WERI-Rb-1 (cell line): ENCODE results near the gene WWOX.
"Not testable (repeated sequence)": the region's sequence is repeated elsewhere in the genome, so short reads cannot be mapped to it uniquely, and the experiment has no call there.

Experiments used
- DNase-seq: peaks from one replicate; pipeline ENCODE4 v3.0.0-alpha.2; 2020
- H3K27ac ChIP-seq: fragments of 250-450 bp; sonication (Bioruptor Pico); 2 replicates; pipeline ENCODE4 v1.5.1; 2020; ENCODE audit warnings: mild to moderate bottlenecking, moderate library complexity
- H3K27me3 ChIP-seq: fragments of 250-450 bp; sonication (Bioruptor Pico); 2 replicates; pipeline ENCODE4 v1.5.1; 2021; ENCODE audit warnings: mild to moderate bottlenecking, low read depth, moderate library complexity; ENCODE audit not compliant: insufficient read depth, severe bottlenecking
- H3K36me3 ChIP-seq: fragments of 250-450 bp; sonication (Bioruptor Pico); 2 replicates; pipeline ENCODE4 v1.5.1; 2020; ENCODE audit warnings: mild to moderate bottlenecking, moderate library complexity
- H3K4me3 ChIP-seq: 2 replicates; pipeline ENCODE4 v1.5.1; 2011; ENCODE audit warnings: low read depth, mild to moderate bottlenecking, control low read depth, low read length
- H3K9me3 ChIP-seq: fragments of 250-450 bp; sonication (Bioruptor Pico); 2 replicates; pipeline ENCODE4 v1.5.1; 2021; ENCODE audit warnings: mild to moderate bottlenecking, moderate library complexity; ENCODE audit not compliant: severe bottlenecking
- CTCF ChIP-seq: IDR thresholded peaks from 2 replicates; pipeline ENCODE4 v1.5.1; 2011; ENCODE audit warnings: low read depth, mild to moderate bottlenecking, control low read depth, inconsistent platforms, low read length

The WWOX gene

GRCh38 chr16:79212114-79212791 is 1112.8 kb downstream of the WWOX start:
- H3K4me3 ChIP-seq = no peak overlapping the region
- TF ChIP-seq CTCF = no peak
- no peaks in the 10 kb centered on the region for H3K36me3 ChIP-seq
- no peak overlapping the region for H3K27ac ChIP-seq
- H3K27me3 ChIP-seq = no peaks in the 10 kb centered on the region
- no peaks in the 10 kb centered on the region for H3K9me3 ChIP-seq
- DNase-seq = peak; percentile 9

GRCh38 chr16:79213214-79213613 is 1113.8 kb downstream of the WWOX start:
- Histone ChIP-seq H3K36me3 (no peaks in the 10 kb centered on the region), H3K27ac (no peak overlapping the region), H3K9me3 (no peaks in the 10 kb centered on the region), H3K27me3 (no peaks in the 10 kb centered on the region), H3K4me3 (no peak overlapping the region)
- TF ChIP-seq CTCF = no peak
- no peak for DNase-seq

- DNase-seq = no peak
- TF ChIP-seq CTCF = no peak
- Histone ChIP-seq H3K36me3 (no peaks in the 10 kb centered on the region), H3K27me3 (peaks cover 2% of the 10 kb centered on the region), H3K4me3 (no peak overlapping the region), H3K9me3 (no peaks in the 10 kb centered on the region), H3K27ac (no peak overlapping the region)
Measured at GRCh38 chr16:79215289-79215688, 1115.8 kb downstream of the WWOX start.

GRCh38 chr16:79217375-79218011 is 1118.0 kb downstream of the WWOX start:
- Histone ChIP-seq H3K27ac (no peak overlapping the region), H3K4me3 (no peak overlapping the region), H3K9me3 (no peaks in the 10 kb centered on the region), H3K36me3 (no peaks in the 10 kb centered on the region), H3K27me3 (peaks cover 2% of the 10 kb centered on the region)
- no peak for TF ChIP-seq CTCF
- DNase-seq = no peak

GRCh38 chr16:79218351-79218750 is 1118.9 kb downstream of the WWOX start:
- H3K27me3 ChIP-seq = peaks cover 5% of the 10 kb centered on the region
- TF ChIP-seq CTCF = no peak
- DNase-seq = no peak
- H3K4me3 ChIP-seq = no peak overlapping the region
- no peaks in the 10 kb centered on the region for H3K36me3 ChIP-seq
- no peaks in the 10 kb centered on the region for H3K9me3 ChIP-seq
- H3K27ac ChIP-seq = no peak overlapping the region

GRCh38 chr16:79225994-79226393 is 1126.5 kb downstream of the WWOX start:
- not testable (repeated sequence) for H3K9me3 ChIP-seq, DNase-seq, H3K27ac ChIP-seq, H3K36me3 ChIP-seq, H3K4me3 ChIP-seq
- H3K27me3 ChIP-seq = peaks cover 36% of the 10 kb centered on the region
